Measurements from ENCODE around the gene BCL2L1.
A peak's percentile ranks its signal among the peaks of the same experiment; 100 is the strongest.
"Not testable (repeated sequence)": the region's sequence is repeated elsewhere in the genome, so short reads cannot be mapped to it uniquely, and the experiment has no call there.

The BCL2L1 gene

DNA sequence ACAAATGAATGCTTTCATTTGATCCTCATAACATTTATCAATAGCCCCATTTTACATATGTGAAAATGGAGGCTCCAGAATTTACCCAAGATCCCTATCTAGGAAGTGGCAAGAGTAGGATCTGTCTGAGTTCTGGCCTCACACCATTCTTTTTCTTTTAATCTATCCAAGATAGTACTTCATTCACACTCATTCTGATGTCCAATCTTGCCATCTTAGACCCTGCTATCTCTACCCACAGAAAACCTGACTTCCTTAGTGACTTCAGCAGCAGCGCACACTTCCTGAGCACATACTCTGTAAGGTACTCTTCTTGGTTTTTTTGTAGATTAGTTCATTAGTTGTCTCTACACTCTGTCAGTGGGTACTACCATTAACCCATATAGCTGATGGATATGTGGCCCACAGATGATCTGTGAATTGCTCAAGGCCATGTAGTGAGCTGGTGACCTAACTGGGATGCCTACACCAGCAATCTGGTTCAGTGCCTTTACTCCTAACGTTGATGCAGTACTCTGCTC lies 48.7 kb downstream of the BCL2L1 start:
- no peak for DNase-seq

DNA sequence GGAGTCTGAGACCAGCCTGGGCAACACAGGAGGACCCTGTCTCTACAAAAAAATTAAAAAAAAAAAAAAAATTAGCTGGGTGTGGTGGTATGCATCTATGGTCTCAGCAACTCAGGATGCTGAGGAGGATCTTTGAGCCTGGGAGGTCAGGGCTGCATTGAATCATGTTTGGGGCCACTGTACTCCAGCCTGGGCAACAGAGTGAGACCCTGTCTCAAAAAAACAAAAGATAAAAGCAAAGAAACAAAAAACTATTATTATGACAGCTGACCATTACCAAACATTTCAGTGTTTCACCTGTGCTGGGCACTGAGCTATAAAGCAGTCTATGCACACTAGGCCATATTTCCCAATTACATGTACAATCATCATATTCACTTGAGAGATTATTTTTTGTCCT lies 49.2 kb downstream of the BCL2L1 start:
- DNase-seq = no peak

DNA sequence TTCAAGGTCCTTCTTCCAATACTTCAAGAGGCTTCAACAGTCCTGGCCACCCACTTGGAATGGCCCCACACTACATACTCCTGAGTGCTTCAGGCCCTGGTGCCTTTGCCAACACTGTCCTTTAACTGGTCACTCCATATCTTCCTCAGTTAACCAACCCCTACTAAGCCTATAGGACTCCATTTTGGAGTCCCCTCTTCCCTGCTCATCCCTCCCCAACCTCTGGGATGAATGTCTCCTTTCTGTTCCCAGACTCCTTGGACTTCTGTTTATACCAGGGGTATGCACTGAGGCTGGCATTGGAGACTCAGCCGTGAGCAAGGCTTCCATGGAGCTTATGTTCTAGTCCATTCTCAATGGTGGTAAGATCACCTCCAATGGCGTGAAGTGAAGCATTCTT lies 51.3 kb downstream of the BCL2L1 start:
- no peak for DNase-seq

DNA sequence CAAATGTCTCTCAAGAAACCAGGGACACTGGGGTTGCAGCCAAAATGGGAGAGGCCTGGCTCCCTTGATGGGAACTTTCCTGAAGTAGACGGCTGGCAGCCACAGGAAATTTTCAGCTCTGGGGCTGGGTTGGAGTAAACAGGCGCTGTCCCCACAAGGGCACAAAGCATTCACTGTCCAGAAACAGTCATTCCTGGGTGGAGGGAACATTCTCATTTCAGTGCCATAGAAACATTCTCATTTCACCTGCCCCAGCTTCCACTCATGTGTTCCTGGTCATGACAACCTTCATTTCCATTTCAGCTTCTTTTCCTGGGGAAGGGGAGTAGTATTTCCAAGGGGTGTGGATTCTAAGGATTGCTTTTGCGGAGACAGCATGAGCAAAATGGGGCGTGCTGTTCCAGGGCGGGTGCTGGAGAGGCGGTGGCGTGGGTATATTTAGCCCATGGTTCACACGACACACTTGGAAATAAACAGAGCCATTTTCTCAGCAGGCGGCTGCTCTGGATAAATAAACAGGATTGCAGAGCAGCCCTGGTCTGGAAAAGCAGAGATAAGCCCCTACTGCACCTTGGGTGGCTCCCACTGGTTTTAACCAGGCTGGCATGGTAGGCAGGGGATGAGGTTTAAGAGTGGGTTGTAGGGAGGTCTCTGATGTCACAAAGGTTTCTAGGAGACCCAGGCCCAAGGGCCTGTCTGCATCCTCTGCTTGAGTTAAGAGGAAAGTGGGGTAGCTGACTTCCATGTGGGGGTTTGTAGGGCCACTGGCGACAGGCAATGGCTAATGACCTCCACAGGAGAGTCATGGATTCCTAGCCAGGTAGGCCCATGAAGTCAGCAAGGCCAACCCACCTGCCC lies 52.1 kb downstream of the BCL2L1 start:
- DNase-seq = no peak

DNA sequence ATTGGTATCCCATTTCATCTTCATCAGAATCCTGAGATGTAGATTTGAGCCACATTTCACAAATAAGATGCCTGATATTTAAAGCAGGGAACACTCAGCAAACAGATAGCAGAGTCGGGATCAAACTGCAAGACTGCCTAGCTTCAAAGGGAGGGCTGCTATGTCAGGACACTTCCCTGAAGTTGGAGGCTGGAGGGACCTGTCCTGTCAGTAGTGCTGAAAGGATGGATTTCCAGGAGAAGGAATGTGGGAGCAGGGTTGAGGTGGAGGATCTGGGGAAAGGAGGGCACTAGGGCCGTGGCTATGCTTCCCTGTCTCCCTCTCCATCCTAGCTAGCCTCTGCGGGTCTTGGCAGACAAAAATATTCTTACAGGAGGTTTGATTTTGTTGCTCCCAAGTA lies 52.8 kb downstream of the BCL2L1 start:
- DNase-seq = no peak

DNA sequence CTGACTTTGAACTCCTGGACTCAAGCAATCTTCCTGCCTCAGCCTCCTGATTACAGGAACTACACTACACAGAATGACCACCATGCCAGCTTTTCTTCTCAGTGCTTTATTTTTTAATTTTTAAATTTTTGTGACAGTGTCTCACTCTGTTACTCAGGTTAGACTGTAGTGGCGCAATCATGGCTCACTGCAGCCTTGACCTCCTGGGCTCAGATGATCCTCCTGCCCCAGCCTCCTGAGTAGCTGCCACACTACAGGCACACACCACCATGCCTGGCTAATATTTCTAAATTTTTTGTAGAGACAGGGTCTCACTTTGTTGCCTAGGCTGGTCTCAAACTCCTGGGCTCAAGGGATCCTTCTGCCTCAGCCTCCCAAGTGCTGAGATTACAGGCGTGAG lies 53.7 kb downstream of the BCL2L1 start:
- not testable (repeated sequence) for DNase-seq

DNA sequence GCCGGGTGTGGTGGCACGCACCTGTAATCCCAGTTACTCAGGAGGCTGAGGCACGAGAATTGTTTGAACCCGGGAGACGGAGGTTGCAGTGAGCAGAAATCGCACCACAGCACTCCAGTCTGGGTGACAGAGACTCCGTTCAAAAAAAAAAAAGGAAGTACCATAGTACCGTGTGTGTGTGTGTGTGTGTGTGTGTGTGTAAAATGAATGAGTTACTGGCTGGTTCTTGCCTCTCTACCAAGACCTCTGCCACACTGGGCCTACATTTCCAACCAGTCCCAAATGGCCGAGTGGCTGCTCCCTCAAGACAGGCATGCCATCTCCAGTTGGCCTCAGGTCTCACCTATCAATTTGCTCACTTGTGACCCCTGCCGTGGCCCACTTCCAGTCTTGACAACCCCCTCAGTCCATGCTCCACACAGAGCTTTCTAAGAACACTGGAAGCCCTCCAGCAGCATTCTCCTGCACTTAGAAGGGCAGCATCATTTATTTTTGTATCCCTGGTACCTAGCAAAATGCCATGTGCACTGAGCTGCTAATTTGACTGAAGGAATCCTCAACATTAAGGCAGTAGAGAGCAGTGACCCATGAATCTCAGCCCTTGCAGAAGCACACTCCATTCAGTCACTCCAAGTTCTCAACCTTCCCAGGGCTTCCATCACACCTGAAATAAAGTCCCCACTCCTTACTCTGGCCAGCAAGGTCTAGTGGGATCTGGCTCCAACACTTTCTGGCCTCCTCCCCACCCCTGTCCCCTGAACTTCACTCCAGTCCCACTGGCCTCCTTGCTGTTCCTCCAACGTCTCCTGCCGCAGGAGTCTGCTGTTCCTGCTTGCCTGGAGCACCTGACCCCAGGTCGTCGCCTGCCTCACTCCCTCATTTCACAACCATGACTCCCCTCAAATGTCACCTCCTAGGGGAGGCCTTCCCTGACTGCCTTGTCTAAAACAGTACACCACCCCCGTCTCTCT lies 55.1 kb downstream of the BCL2L1 start:
- no peak for DNase-seq

DNA sequence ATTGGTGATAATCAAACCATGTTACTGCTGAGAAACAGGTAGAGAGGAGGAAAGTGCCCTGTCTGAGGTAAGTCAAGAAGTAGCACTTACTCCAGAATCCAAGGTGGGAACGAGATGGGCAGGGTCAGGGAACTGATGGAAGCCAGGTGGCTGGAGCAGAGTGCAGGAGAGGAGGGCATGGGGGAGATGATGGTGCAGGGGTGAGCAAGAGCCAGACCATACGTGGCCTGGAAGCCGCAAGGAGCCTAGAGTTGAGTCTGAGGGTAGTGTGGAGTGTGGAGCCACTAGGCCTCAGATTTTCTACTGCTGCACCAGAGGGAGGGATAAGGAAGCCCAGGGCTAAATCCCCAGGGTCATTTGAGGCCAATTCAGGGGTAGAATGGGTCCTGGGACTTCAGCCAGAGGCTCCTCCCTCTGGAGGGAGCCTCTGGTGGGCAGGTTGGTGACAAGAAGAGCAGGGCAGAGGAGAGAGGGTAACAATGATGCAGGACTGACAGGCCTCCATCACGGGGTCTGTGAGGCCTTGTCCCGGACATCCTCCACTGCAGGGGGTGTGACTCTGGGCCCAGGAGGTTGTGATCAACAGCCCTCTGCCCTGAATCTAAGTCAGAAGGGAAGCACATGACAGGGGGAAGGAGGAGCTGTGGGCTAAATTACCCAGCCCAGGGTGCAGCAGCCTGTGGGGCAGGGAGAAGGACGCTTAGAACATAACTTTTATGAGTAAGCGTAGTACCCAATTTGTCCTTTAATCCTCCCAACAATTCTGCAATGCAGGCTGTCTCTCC lies 56.2 kb downstream of the BCL2L1 start:
- DNase-seq = no peak

DNA sequence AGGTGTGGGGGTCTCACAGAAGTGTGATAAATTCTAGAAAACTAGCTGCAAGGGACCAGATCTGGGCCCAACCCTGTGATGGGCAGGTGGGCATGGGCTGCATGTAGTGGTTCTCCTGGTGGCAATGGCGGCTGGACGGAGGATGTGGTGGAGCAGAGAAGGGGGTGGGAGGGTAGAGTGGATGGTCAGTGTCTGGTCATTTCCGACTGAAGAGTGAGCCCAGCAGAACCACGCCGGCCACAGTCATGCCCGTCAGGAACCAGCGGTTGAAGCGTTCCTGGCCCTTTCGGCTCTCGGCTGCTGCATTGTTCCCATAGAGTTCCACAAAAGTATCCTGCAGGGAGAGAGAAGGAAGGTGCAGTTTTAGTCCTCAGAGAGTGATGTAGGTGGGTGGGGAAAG lies 56.9 kb downstream of the BCL2L1 start:
- DNase-seq = no peak

DNA sequence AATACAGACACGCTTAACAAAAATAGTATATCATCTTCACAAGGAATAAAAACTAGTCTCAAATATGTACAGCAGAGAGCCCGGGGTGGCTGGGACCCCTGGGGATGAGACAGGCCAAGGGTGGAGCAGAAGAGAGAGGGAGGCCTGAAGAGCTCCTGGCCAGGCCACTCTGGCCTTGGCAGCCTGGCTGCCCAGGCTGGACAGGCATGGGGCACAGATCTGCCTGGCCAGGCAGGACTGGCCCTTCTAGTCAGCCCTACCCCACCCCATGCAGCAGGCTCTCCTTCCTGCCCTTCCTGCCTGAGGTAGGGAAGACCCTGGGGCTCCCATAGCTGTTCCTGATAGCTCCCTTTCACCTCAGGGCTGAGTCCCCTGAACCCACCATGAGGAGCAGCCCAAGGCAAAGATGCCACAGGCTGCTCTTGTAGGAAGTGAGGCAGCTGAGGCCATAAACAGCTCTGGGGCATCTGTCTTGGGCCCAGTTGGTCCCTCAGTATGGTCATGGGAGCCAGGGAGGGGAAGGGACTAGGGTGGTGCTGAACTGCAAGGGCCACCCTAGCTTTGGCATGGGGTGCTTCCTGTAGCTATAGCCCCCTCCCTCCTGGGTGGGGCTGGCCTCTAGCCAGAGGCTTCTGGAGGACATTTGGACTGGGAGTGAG lies 57.8 kb downstream of the BCL2L1 start:
- DNase-seq = no peak

DNA sequence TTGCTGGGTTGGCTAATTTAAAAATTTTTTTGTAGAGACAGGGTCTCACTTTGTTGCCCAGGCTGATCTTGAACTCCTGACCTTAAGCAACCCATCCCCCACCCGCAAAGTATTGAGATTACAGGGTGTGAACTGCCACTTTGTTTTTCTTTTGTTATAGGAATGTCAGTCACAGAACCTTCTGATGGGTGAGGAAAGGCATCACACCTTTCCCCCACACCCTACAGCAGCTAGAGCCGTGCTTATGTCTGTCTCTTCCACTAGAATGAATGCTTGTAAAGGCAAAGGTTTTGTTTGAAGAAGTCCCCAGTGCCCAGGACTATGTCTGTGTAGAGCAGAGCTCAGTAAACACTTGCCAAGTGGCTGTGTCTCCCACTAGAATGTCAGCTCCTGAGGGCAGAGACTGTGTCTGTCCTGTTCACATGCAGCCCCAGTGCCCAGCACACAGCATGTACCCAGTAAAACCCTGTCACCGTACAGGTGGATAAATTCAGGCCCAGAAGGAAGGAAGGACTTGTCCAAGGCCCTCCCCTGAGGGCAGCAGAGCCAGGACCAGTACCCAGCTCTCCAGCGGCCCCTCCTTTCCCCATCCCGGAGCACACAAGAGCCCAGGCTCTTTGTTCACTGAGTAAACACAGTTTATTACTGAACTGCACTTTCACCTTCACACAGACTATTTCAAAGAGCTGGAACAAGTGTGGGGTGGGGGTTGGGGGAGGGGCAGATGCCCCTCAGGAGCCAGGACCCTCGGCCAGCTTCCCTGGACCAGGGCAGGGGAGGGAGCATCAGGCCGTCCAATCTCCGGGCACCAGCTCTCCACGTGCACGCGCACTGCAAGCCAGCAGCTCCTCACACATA lies 58.6 kb downstream of the BCL2L1 start:
- peak; percentile 63 for DNase-seq

DNA sequence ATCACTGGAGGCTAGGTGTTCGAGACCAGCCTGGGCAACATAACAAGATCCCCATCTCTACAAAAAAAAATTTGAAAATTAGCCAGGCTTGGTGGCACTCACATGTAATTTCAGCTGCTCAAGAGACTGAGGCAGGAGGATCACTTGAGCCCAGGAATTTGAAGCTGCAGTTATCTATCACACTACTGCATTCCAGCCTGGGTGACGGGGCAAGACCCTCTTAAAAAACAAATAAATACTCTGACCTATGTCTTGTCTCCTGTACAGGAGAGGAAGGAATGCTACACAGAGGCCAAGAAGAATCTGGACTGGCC lies 59.2 kb downstream of the BCL2L1 start:
- no peak for DNase-seq

DNA sequence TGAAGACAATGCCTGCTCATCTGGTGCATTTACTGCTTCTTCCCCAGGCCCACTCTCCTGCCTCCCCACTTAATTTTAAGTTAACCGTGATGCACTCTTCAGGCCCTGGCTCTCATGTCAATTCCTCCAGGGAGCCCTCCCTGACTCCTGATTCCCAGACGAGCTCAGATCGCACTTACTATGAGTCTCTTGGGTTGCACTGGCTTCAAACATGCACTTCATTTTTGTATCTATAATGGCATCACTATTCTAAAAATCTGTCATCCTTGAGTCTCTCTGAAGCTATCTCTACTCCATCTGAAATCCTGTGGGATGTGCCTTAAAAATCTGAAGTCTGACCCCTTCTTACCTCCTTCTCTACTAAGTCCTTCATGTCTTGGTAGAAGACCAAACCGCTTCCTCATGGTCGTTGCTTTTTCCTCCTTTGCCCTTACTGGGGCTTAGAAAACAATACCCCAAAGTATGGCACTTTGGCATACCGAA lies 60.3 kb downstream of the BCL2L1 start:
- DNase-seq = no peak

DNA sequence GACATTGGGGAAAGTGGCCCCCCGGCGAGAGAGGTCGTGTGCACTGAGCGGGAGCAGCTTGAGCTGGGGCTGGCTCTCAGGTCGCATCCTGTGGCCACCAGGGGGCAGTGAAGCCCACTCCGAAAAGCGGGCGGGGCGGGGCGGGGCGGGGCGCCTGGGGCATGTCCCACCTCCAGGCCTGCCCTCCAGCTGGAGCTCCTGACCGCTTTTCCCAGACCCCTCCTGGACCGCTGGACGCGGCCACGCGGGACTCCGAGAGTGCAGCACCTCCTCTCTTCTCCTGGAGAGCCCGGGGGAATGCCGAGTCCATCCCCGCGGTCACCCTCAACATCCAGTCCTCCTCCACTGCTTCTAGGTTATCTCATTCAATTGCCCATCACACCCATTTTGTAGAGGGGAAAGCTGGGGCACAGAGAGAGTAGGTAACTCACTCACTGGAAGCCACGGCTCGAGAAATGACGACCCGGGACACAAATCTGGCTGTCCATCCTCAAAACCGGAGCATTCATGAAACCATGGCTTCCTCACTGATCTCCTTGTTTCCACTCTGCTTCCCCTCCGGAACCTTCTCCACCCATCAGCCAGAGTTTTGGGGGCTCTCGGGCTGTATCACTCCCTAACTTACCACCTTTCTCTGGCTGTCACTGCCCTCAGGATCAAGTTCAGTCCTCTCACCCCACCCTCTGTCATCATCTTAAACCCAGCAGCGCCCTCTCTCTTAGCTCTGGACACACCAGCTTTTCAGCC lies 60.9 kb downstream of the BCL2L1 start:
- peak; percentile 68 for DNase-seq

DNA sequence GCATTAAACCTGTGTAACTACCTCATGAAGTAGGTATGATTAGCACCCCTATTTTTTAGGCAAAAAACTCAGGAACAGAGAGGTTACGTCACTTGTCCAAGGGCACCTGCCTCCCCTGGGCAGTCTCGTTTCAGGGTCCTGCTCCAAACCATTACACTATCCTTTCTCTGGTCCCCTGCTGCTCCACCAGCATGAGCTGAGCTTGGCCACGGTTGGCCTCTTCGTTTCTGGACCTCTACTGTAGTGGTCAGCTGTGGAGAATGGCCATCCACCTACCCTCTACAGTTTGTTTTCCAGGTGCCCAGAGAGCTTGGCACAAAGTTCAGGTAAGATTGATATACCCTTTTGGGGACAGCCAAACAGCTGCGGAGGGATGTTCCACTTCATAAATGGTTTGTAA lies 68.1 kb downstream of the BCL2L1 start:
- DNase-seq = no peak

DNA sequence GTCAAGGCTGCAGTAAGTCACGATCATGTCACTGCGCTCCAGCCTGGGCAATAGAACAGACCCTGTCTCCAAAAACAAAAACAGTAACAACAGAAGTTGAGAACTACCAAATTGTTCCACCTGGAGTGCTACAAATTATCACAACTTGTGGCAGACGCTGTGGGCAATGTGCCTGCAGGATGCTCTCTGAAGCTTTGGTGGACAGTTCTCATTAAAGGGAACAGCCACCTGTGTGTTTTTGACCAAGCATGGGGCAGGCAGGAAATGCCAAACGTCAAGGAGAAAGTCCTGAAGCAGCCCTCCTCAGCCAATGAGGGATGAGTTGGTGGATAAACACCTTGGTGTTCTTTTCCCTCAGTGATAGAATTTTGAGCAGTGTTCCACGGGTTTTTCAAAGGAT lies 69.1 kb downstream of the BCL2L1 start:
- DNase-seq = no peak

DNA sequence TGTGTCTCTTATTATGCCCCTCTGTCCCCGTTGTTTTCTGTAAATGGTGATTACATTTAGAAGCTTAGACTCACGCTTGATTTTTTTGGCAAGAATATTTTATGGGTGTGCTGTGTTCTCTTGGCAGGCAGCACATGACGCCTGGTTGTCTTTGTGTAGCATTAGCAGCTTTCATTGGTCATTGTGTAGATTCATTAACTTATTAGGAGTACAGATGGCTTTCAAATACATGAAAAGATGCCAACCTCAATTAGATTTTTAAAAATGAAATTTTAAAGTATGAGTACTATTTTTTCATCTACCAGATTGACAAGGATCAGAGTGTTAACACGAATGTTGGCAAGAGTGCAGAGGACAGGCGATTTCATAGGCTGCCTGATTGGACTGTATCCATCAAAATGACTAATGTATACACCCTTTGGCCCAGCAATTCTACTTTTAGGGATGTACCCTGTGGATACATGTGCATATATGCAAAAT lies 69.7 kb downstream of the BCL2L1 start:
- peak; percentile 95 for DNase-seq

DNA sequence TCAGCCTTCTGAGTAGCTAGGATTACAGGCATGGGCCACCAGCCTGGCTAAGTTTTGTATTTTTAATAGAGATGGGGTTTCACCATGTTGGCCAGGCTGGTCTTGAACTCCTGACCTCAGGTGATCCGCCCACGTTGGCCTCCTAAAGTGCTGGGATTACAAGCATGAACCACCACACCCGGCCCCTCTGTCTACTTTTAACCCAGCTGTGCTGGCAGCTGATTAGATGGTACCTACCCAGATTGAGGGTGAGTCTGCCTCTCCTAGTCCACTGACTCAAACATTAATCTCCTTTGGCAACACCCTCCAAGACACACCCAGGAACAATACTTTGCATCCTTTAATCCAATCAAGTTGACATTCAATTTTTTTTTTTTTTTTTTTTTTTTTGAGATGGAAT lies 74.6 kb downstream of the BCL2L1 start:
- not testable (repeated sequence) for DNase-seq

DNA sequence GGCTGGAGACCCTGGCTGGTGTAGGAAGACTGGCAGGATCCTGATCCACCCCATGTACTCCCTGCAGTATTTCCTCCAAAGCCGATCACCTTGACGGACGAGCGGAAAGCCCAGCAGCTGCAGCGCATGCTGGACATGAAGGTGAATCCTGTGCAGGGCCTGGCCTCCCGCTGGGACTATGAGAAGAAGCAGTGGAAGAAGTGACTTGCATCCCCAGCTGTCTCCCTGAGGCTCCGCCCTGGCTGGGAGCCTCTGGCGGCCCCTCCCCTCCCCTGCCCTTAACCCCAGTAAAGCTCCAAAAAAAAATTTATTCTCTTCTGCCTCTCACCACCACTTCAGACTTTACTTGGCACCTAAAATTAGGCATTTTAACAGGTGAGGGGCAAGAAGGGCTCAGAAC lies 78.0 kb downstream of the BCL2L1 start:
- DNase-seq = no peak

DNA sequence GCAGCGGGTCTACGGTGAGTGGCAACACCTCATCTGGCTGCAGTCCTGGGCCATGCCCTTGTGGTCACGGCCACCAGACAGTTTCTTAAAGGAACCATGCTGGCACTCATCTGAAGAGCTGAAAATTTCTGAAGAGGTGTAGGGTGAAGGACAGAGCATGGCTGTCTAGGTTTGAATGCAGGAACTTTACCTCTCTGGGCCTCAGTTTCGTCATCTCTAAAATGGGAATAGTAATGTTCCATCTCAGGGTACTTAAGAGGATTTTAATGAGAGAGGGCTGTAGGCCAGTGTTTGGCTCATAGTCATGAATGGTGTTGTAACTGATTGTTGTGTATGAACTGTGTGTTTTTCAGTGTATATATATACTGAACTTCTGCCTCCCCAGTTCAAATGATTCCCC lies 79.1 kb downstream of the BCL2L1 start:
- no peak for DNase-seq
